ENCODE results near the gene LRRC75A.

DNA sequence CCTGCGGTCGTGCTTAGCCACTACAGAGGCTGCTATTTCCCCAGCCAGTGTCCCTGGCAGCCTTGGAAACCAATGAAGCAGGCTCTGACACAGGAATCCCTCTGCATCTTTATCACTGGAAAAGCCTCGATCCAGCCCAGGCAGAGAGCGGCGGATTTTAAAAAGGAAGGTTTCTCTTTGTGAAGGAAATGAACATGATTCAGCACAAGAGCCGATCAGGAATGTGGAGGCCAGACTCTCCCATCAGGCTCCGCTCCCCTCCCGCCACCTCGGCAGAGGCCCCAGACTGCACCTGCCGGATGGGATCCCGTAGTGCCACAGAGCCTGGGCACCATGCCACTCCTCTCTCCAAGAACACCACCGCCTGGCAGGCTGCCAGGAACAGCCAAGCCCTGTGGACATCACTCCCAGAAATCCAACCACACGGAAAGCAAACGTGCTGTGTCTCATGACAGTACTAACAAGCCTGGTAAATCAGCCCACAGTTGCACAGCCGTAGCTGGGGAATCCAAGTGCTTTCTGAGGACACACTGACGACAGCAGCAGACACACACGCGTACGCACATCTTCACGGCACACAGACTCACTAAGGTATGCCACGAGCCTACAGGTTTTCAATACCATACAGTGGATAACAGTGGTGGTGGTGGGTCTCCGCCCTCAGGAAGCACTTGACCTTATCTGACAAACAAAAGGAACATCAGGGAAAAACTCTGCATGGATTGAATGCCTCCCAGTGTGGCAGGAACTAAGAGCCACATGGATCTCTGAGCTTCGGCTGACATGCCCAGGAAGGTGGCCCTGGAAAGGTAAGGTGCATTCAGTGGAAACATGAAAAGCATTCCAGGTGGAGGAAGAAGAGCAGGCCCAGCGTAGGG, 5.4 kb downstream of the LRRC75A start:
- no peak for TF ChIP-seq EZH2 (IDR thresholded peaks at IDR 0.05; ENCODE audit: borderline replicate concordance, low read depth, low read length, severe bottlenecking)
- TF ChIP-seq CTCF (IDR thresholded peaks at IDR 0.05; ENCODE audit: borderline replicate concordance, extremely low read depth, low read length, poor library complexity, severe bottlenecking), result no peak
